Ovary (tissue), 9 donors: ENCODE measurements around the gene PLEKHH3. TPM values are rescaled to one million over a fixed set of nuclear protein-coding genes. Genes with fewer than 3 reads are reported as not detected.

Experiments used
- DNase-seq, 5 donors: peaks; one replicate each; pipeline ENCODE4 v3.0.0-alpha.2; 2019 to 2020
- H3K27ac ChIP-seq, 2 donors: fragments of 200-600 bp; one replicate each; pipeline versions ENCODE4 v1.5.1 to v1.8.0; 2019 to 2022
- H3K27me3 ChIP-seq: fragments of 200-600 bp; one replicate; pipeline ENCODE4 v1.8.0; 2022
- H3K36me3 ChIP-seq: fragments of 200-600 bp; sonication (generic); one replicate; pipeline ENCODE4 v1.5.1; 2019
- H3K4me1 ChIP-seq: one replicate; pipeline ENCODE4 v1.8.1; 2013; ENCODE audit warnings: mild to moderate bottlenecking, moderate library complexity; ENCODE audit not compliant: insufficient read depth
- H3K4me3 ChIP-seq: fragments of 200-600 bp; sonication (generic); one replicate; pipeline ENCODE4 v1.5.1; 2017
- H3K9me3 ChIP-seq, 2 donors: fragments of 200-600 bp in 1 of 2; sonication (generic) in 1 of 2; one replicate each; pipeline versions ENCODE4 v1.5.1 to v1.8.1; 2013 to 2019; ENCODE audit warnings: mild to moderate bottlenecking in 1 of 2, moderate library complexity in 1 of 2
- EP300 ChIP-seq: sonication (generic); formaldehyde crosslinking; IDR thresholded peaks from one replicate; pipeline ENCODE4 v1.6.1; 2017; ENCODE audit warnings: antibody characterized with exemption
- POLR2A ChIP-seq: fragments of 450-650 bp; IDR thresholded peaks from one replicate; pipeline ENCODE4 v1.6.1; 2017; ENCODE audit warnings: antibody characterized with exemption, mild to moderate bottlenecking, moderate library complexity
- WGBS, 3 donors: extraction: QIAGEN DNeasy Blood & Tissue Kit in 1 of 3; methylation state at CpG; one replicate each; pipeline versions ENCODE4 v1.1.5 to v1.1.7; 2013 to 2017; 5-methylcytosine and 5-hydroxymethylcytosine counted together
- intact Hi-C, 4 donors: fragments of 100-400 bp; cut with DNase I; formaldehyde crosslinking; loops; one replicate each; pipeline versions ENCODE4 v1.11.0 to v1.15.1; 2022 to 2023
- polyA plus RNA-seq, 2 donors: library from polyadenylated mRNA; stranded (reverse); fragments of 200-250 nt in 1 of 2; fragments of 350-450 nt in 1 of 2; fragmentation: Illumina TruSeq in 1 of 2; extraction: RNeasy Lipid Tissue Mini Kit (QIAGEN cat#74804) in 1 of 2; gene quantifications; one replicate each; pipeline ENCODE4 v1.2.3, GENCODE V29; 2013 to 2014
- total RNA-seq, 7 donors: library from RNA; depleted of rRNA in 2 of 7; stranded (reverse); fragments of >200 nt in 2 of 7; fragmentation: NEBNext Ultra II Directional in 3 of 7; extraction: Animal tissue kit (Norgen Biotek cat#: 25700) in 3 of 7; gene quantifications; one replicate each; pipeline versions ENCODE4 v1.1.0 to v1.2.4, GENCODE V29; 2016 to 2023
- TF ChIP-seq, protein P1 (sequence below), 3 donors: fragments of 450-650 bp in 2 of 3; fragments of 200-600 bp in 1 of 3; IDR thresholded peaks; one replicate each; pipeline versions ENCODE4 v1.5.1 to v1.8.0; 2016 to 2022; ENCODE audit warnings: antibody characterized with exemption in 3 of 3, mild to moderate bottlenecking in 1 of 3
- donor health status: DM: no; HTN: no; CAD: no; lungs with moderate emphysema.
- donor health status: DM: no; HTN: no; CAD: no.
- donor health status: Bipolar disorder and iron deficiency.
- donor health status: DM: yes; HTN: yes; CAD: no.
- donor health status: DM: no; HTN: no; CAD: no.
- donor health status: DM: yes; HTN: yes; CAD: no.

The PLEKHH3 gene
- total and polyA plus RNA-seq, 9 donors, result 2.1 to 81.6 (median 37.4) TPM

DNA sequence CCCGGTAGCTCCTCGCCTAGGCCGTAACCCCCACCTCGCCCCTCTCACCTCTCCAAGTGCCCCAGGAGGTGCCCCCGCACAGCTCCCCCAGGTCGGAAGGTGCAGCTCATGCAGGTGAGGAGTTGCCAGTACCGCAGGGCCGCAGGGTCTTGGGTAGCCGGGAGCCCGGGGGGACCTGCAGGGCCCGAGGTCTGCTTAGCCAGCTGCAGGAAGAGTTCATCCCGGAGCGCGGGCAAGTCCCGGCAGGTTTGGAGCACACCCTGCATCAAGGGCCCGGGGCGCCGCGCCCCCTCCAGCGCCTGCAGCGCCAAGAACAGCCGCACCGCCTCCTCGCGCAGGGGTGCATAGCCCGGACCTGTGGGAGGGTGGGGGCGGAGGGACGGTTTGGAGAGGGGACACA, 4.8 kb downstream of the PLEKHH3 start:
- no peaks in the 10 kb centered on the region for H3K36me3 ChIP-seq
- peaks cover 23% of the 10 kb centered on the region for H3K4me1 ChIP-seq
- H3K4me3 ChIP-seq, result no peak overlapping the region
- H3K27ac ChIP-seq, result no peak overlapping the region
- no peaks in the 10 kb centered on the region for H3K9me3 ChIP-seq
- no peak for TF ChIP-seq POLR2A
- TF ChIP-seq, protein P1, sequence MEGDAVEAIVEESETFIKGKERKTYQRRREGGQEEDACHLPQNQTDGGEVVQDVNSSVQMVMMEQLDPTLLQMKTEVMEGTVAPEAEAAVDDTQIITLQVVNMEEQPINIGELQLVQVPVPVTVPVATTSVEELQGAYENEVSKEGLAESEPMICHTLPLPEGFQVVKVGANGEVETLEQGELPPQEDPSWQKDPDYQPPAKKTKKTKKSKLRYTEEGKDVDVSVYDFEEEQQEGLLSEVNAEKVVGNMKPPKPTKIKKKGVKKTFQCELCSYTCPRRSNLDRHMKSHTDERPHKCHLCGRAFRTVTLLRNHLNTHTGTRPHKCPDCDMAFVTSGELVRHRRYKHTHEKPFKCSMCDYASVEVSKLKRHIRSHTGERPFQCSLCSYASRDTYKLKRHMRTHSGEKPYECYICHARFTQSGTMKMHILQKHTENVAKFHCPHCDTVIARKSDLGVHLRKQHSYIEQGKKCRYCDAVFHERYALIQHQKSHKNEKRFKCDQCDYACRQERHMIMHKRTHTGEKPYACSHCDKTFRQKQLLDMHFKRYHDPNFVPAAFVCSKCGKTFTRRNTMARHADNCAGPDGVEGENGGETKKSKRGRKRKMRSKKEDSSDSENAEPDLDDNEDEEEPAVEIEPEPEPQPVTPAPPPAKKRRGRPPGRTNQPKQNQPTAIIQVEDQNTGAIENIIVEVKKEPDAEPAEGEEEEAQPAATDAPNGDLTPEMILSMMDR (IDR thresholded peaks at IDR 0.05), result no peak
- TF ChIP-seq EP300, result no peak
- intact Hi-C loops, result no loop called here
- no peaks in the 10 kb centered on the region for H3K27me3 ChIP-seq
- 81 to 83% (median 82%) methylated on average over 28 of the region's 28 CpGs for WGBS, 3 donors
- DNase-seq, result peak in 1 of 5 donors; percentile 35

DNA sequence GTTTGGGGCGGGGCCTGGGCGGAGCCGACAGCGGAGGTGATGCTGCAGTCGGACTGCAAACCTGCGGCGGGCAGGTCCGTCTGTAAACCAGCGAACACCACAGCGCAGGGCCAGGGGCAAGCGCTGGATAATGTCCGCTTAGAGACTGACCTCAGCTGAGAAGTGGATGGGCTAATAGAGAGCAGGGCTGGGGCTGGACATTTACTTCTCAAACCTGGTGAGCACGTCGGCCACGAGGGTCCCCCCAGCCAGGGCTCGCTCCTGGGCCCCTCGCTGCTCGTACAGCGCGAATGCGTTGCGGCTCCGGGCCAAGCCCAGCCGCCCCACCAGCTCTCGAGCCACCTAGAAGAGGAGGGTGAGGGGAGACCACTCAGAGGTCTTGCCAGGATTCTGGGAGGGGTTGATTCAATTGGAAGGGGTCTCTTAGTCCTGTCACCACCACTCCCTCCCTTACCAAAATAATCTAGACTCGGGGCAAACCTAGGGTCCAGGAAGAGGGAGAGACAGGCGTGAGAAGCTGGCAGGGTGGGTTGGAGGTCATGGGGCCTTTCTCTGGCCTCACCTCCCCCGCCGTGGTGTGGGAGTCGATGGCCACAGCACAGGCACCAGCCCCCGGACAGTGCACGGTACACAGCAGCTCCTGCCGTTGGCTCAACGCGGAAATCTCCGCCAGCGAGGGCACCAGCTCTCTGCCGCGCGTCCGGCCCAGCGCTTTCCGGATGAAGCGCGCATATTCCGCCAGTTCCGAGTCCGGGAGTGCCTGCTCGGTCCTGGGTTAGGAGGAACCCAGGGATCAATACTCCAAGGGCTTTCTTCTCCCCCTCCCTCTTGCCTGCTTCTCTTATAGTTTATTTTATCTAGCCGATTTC, 5.8 kb downstream of the PLEKHH3 start:
- TF ChIP-seq POLR2A (no peak), EP300 (no peak)
- TF ChIP-seq, protein P1 (IDR thresholded peaks at IDR 0.05), result no peak
- H3K9me3 ChIP-seq, result no peaks in the 10 kb centered on the region
- intact Hi-C loops, result no loop called here
- DNase-seq, result peak in 2 of 5 donors; percentile 26 to 31
- no peaks in the 10 kb centered on the region for H3K36me3 ChIP-seq
- no peaks in the 10 kb centered on the region for H3K27me3 ChIP-seq
- no peak overlapping the region for H3K27ac ChIP-seq
- WGBS, 3 donors, result 82 to 86% (median 84%) methylated on average over 49 to 50 of the region's 50 CpGs
- H3K4me3 ChIP-seq, result no peak overlapping the region
- H3K4me1 ChIP-seq, result peaks cover 26% of the 10 kb centered on the region

DNA sequence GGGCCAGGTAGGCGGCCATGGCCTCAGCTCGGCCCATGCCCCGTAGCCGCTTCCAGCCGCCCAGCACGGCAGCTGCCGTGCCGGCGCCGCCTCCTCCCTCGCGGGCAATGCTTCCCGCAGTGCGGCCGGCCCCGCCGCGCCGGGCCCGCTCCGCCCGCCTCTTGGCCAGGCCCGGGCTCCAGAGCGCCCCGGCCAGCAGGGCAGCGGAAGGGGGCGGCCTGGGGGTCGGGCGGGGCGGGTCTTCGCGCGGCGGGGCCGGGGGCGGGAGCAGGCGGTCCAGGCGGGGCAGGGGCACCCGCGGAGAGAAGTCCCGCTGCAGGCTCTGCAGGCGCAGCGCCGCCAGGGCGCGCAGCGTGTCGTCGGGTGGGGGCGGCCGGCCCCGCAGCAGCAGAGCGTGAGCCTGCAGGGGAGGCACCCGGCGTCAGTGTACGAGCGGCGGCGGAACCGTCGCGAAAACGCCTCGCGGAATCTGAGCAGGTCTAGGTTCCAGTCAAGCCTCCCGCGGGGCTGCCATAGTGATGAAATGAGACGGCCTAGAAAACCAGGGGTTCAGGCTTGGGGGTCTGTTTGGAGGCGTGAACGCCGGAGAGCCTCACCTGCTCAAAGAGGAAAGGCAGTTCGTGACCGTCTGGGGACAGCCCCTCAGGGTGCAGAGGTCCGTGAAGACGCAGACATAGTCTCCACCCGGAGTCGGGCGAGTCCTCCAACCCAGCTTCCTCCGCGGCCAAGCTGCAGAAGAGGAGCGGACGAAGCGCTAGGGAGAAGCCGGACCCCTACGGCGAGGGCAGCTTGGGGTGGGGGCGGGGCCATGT, 6.6 kb downstream of the PLEKHH3 start:
- TF ChIP-seq POLR2A (no peak), EP300 (no peak)
- TF ChIP-seq, protein P1 (IDR thresholded peaks at IDR 0.05), result no peak
- Histone ChIP-seq H3K4me1 (peaks cover 26% of the 10 kb centered on the region), H3K36me3 (no peaks in the 10 kb centered on the region)

DNA sequence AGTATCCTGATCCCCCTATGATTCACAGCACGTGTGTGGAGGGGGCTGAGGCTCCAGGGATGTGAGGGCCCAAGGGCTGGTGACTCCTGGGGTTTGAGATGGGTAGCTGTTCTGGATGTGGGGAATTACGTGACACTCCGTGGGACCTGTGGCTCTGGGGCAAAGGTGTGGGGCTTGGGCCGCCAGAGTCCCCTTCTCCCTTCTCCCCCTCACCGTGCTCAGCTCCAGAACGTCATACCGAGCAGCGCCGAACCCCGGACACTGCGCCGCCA, 7.2 kb downstream of the PLEKHH3 start:
- Histone ChIP-seq H3K4me3 (no peak overlapping the region), H3K4me1 (peaks cover 24% of the 10 kb centered on the region), H3K9me3 (no peaks in the 10 kb centered on the region), H3K27ac (peak overlapping the region; percentile 35 to 57), H3K36me3 (no peaks in the 10 kb centered on the region), H3K27me3 (no peaks in the 10 kb centered on the region)
- peak in 2 of 5 donors; percentile 24 to 36 for DNase-seq
- 82 to 83% (median 83%) methylated on average over 11 to 12 of the region's 12 CpGs for WGBS, 3 donors
- intact Hi-C loops, result loop anchor here in 1 of 4 donors (10.0 kb wide), 1 partner anchor 65 kb away; the partner anchor contains the start of genes RETREG3 and TUBG1
- TF ChIP-seq EP300, result no peak
- no peak for TF ChIP-seq POLR2A
- TF ChIP-seq, protein P1 (IDR thresholded peaks at IDR 0.05), result no peak

More for the DNA sequence above, 6.6 kb downstream of the PLEKHH3 start:
- H3K27me3 ChIP-seq, result no peaks in the 10 kb centered on the region
- intact Hi-C loops, result loop anchor here in 1 of 4 donors (10.0 kb wide), 1 partner anchor 65 kb away; the partner anchor contains the start of genes RETREG3 and TUBG1
- peak in 2 of 5 donors; percentile 36 to 41 for DNase-seq
- no peak overlapping the region for H3K4me3 ChIP-seq
- WGBS, 3 donors, result 69 to 74% (median 73%) methylated on average over 82 to 87 of the region's 87 CpGs
- H3K27ac ChIP-seq, result peak overlapping the region; percentile 35 to 57
- no peaks in the 10 kb centered on the region for H3K9me3 ChIP-seq
